Midbrain (tissue), 1 donor: Measurements from ENCODE around the gene SLCO4A1.
A peak's percentile ranks its signal among the peaks of the same experiment; 100 is the strongest.

Source experiments
- DNase-seq: peaks from one replicate; lab custom pipeline; 2025; lab: John Stamatoyannopoulos, UW

Gene SLCO4A1

DNA sequence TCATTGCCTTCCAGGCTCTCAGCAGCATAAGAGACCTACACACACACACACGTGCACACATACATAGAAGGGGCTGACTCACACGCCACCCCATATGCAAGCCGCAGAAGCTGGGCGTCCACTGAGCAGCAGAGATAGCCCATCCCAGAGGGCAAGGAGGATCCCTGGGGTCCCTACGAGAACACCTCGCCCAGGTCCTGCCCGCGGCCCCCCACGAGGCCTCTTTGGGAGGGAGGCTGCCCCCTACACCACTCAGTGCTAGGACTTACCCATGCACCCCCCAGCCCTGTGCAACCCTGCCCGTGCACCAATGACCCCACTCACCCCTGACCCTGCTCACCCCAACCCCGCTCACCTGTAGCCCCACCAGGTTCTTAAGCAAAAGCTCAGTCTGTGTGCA is 45.8 kb downstream of the SLCO4A1 start:
- no peak for DNase-seq

DNA sequence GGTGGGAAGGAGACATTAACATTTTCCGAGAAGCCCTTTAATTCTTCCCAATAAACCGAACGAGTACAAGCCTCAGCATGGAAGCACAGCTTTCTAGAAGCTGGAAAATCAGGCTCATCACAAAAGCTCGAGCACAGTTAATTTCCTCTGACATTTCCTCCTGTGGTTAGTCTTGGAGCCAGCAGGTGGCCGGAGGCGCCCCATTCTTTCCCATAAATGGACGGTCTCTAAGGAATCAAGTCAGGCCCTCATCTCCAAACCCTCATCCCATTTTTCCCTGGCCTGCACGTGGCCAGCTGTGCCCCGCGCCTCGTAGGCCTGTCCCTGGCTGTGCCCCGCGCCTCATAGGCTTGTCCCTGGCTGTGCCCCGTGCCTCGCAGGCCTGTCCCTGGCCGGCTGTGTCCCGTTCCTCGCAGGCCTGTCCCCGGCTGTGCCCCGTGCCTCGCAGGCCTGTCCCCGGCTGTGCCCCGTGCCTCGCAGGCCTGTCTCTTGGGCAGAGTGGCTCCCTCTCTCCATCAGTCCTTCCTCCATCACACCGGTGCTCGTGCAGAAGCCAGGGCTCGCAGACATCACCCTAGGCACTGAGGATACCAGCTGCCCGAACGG is 46.7 kb downstream of the SLCO4A1 start:
- no peak for DNase-seq

GRCh38 chr20:62689861-62690260 is 47.6 kb downstream of the SLCO4A1 start:
- no peak for DNase-seq

DNA sequence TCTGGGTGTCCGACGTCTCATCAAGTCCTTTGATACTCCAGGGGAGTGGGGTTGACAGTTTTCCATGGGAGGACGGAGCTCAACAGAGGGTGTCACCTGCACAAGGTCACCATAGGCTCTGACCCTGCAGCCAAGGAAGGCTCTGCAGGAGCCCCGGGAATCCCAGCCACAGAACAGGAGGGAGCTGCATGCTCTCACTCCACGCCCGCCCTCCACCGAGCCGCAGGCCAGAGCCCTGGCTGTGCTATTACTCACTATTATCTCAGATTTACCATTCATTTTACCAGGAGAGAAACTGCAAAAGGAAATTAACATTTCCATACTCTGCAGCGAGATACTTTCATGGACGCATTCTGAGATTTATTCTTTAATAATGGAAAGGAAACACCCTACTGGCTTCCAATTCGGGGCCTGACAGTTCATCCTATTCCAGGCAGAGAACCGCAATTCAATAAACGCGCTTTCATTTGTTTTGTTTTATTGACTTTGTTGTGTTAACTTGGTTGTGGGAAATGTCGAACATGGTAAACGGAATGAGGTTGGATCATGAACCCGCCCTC is 48.0 kb downstream of the SLCO4A1 start:
- DNase-seq, result no peak

DNA sequence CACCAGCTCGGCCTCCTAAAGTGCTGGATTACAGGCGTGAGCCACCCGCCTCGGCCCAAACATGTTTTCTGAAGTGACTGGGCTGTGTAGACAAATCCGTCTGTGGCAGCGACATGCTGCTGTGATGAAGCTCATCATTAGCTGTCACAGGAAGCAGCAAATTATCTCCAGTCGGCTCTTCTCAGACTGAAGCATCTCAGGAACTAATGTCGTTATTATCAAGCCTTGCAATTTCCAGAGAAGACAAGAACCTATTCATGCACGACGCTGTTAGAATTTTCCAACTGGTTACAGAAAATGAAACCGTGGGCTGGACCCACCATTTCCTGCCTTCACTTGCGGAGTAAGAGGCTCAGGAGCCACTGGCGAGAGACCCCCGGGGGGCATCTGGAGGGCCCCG is 49.2 kb downstream of the SLCO4A1 start:
- DNase-seq, result no peak

GRCh38 chr20:62692176-62692575 is 49.9 kb downstream of the SLCO4A1 start:
- DNase-seq, result peak; percentile 26

DNA sequence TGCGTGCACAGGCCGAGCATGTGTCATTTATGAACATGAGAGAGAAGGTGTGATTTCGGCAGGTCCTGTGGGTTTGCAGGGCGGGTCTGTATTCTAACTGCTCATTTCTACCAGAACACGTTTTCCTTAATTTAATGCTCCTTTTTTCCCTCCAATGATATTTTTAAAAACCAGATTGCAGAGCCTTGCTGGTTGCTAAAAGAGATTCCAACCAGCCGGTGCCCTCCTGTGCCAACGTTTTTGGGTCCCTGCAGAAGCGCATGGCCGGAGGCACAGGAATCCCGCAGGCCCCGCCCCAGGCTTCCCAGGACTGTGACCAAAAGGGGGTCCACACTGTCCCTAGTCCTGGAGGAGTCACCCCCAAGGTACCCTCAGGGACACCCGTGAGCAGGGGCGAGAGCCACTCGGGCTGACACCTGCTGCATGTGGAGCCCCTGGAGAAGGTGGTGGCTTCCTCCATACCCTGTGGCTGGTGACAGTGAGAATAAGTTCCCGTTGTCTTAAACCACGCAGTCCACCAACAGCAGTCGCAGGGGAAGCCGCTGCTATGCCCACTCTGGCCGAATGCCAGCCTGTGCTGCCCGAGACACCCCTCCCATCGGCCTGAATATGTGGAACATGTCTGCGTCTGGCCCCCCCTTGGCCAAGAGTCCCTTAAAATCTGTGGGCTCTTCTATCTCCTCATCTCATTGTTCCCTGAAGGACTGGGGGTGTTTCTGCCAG is 50.7 kb downstream of the SLCO4A1 start:
- no peak for DNase-seq

DNA sequence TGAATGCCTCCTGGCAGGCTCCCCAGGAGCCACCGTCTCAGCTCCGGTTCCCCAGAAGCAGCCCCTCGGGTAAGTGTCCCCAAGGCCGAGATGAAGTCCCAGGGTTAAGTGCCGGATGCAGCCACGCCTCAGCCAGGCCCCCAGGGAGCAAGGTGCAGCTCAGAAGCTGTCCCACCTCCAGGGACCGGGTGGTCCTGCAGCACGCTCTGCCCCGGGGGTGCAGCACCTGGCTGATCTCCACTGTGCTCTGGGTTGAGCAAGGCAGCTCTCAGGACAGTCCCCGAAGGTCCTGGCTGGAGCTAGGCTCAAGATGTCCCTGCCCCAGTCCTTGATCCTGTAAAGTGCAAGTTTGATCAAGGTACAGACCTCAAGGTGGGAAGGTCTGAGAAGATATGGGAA is 51.2 kb downstream of the SLCO4A1 start:
- DNase-seq, result no peak

GRCh38 chr20:62694106-62694505 is 51.8 kb downstream of the SLCO4A1 start:
- no peak for DNase-seq

DNA sequence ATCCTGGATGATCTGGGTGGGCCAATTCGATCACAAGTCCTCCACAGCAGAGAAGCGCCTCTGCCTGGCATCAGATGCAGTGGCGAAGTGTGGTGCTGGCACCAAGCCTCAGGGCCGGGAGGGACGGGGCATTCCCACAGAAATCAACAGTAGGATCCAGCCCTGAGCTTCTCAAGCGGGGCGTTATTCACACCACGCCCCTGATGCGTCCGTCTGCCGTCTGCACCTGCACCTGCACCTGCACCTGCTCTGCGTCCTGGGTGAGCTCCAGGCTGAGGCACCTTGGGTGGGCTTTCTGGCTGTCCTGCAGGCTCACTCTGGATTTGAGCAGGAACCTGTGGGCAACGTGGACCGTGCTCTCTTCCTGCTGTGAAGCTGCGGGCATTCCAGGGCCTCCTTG is 52.6 kb downstream of the SLCO4A1 start:
- DNase-seq, result no peak

DNA sequence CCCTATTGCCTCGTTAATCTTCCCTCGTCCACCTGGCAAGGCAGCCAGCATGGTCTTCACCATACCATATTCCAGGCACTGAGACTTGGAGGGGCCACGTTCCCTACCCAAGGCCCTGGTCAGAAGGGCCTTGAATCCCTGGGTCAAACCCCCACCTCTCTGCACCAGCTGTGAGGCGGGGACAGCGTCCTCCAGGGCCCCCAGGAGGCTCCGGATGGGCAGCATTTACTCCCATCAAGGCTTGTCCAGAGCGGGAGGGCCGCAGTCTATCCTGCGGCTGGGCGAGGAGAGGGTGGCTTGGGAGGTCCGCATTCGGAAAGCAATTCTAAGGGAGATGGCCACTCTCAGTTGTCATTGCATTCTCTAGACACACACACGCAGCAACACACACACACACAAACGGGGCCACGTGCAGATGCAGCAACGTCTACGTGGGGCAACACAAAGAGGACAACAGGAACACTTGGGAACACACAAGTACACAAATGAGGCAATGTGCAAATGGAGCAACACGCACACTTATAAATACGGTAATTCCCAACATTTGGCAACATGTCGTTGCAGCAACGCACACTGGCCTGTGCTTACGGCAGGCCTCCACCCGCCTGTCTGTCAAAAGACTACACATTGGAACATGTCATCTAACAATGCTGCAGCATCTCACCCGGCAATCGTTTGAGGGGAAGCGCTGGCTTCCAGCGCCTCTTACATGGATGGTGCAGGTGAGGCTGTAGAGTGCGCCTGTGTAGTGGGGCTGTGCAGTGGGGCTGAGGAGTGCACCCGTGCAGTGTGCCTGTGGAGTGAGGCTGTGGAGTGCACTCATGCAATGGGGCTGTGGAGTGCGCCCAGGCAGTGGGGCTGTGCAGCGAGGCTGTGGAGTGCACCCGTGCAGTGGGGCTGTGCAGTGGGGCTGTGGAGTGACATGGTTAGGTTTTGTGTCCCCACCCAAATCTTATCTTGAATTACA is 53.4 kb downstream of the SLCO4A1 start:
- no peak for DNase-seq

GRCh38 chr20:62696434-62696957 is 54.2 kb downstream of the SLCO4A1 start:
- DNase-seq, result no peak

- no peak for DNase-seq
Observed at GRCh38 chr20:62696989-62697388, 54.7 kb downstream of the SLCO4A1 start.

DNA sequence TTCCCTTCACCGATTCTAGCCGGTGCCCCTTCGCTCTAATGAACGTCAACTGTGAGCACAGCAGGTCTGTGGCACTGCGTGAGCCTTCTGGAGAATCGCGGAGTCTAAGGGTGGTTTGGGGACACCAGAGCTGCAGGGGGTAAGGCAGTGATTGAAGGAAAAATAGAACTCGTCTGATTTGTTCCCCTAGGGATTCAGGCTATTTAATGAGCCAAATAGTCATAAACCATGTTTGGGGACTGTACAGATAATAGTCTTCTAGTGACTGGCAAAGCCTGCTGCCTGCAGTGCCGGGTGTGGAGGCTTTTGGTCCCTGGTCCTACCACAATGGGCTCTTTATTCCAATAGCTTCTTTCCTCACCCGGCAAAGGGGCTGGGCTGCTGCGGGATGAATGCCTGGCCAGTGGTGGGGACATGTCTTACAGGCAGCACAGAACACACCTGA is 55.2 kb downstream of the SLCO4A1 start:
- peak; percentile 73 for DNase-seq

DNA sequence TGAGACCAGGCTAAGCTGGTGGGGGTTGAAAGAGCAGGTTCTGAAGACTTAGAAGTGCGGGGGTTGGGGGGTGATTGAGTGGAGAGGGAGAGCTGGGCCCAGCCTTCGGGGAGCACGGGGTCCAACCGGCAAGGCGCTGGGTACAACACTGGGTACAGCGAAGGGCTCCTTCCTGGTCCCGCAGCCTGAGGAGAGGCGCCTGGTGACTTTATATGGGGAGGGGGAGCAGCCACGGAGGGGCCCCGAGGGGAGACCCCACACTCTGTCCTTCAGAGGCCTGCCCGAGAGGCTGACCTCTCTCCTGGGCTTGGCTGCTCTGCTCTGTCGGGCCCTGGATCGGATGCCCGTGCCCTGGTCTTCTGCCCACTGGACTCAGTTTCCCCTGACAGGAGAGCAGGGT is 55.9 kb downstream of the SLCO4A1 start:
- DNase-seq, result no peak

- DNase-seq, result no peak
Observed at GRCh38 chr20:62699296-62699695, 57.0 kb downstream of the SLCO4A1 start.

- no peak for DNase-seq
Observed at GRCh38 chr20:62699741-62700140, 57.4 kb downstream of the SLCO4A1 start.

GRCh38 chr20:62700261-62700930 is 58.1 kb downstream of the SLCO4A1 start:
- DNase-seq, result no peak

DNA sequence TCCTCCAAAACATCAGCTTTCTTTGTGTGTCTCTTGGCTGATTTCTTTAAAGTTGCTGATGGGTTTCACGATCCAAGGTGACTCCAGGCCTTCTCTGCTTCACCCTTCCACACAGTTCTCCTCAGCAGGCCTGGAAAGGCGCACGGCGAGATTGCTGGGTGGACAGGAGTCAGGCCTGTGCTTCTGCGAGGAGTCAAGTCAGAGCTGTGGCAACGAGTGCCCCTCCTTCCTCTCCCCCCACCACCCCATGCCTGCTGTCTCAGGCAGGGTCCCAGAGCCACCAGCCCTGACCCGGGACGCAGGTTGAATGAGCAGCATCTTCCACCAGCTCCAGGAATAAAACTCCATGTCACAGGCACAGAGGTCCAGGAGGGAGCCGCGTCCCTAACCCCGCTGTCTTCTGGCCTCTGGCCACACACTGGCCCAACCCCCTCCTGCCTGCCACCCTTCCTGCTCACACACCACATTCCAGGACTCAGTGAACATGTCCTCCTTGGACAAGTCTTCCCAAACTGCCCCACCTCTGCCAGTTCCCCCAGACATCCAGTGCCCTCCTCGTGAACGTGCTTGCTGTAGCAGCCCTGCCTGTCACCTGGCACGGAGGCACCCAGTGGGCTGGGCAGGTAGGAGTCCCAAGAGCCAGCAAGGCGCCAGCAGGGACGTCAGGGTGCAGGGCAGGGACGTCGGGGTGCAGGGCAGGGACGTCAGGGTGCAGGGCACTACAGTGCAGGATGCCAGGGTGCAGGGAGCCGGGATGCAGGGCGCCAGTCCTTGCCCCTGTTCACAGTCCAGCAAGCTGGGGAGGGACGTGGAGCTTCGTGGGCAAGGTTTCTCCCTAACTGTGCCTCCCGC is 59.1 kb downstream of the SLCO4A1 start:
- DNase-seq, result no peak

DNA sequence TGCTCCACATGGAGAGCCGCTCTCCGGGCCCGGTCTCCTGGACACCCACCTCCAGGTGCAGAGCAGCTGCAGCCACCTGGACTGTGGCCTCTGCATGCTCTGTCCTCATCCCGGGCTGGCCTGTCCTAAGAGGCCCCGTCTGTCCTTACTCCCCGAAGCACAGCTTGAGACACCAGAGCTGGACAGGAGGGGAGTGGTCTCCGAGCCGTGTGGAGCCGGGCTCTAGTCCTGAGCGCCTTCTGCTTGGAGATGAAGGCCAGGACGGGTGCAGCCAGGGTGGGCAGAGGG is 59.7 kb downstream of the SLCO4A1 start:
- no peak for DNase-seq
